Activated gamma-delta T cell (primary cell): Measurements from ENCODE around the gene DUS3L.
A peak's percentile ranks its signal among the peaks of the same experiment; 100 is the strongest.

ENCODE experiments used
- DNase-seq: peaks from one replicate; lab custom pipeline; 2025; lab: John Stamatoyannopoulos, UW

DUS3L gene

GRCh38 chr19:5821521-5822180, 30.7 kb upstream of the DUS3L start:
- DNase-seq: no peak

GRCh38 chr19:5820785-5821184, 29.8 kb upstream of the DUS3L start:
- no peak for DNase-seq

GRCh38 chr19:5818594-5818993, 27.6 kb upstream of the DUS3L start:
- no peak for DNase-seq

- no peak for DNase-seq
Observed at GRCh38 chr19:5817218-5817617, 26.3 kb upstream of the DUS3L start.

GRCh38 chr19:5814852-5815246, 23.9 kb upstream of the DUS3L start:
- no peak for DNase-seq

- DNase-seq: no peak
Observed at GRCh38 chr19:5814123-5814851, 23.3 kb upstream of the DUS3L start.

GRCh38 chr19:5811117-5811516, 20.2 kb upstream of the DUS3L start:
- no peak for DNase-seq

- DNase-seq: no peak
Observed at GRCh38 chr19:5809469-5809868, 18.5 kb upstream of the DUS3L start.

- DNase-seq: no peak
Observed at GRCh38 chr19:5809053-5809452, 18.1 kb upstream of the DUS3L start.

GRCh38 chr19:5808120-5808816, 17.3 kb upstream of the DUS3L start:
- no peak for DNase-seq

- no peak for DNase-seq
Observed at GRCh38 chr19:5806905-5807304, 15.9 kb upstream of the DUS3L start.

GRCh38 chr19:5806133-5806489, 15.1 kb upstream of the DUS3L start:
- no peak for DNase-seq

GRCh38 chr19:5805462-5806132, 14.6 kb upstream of the DUS3L start:
- no peak for DNase-seq

GRCh38 chr19:5804516-5805461, 13.8 kb upstream of the DUS3L start, which contains the start of gene NRTN:
Gene NRTN, plus strand, starts transcription at chr19:5805067. Its CDS starts 19,099 bp downstream, at chr19:5824166.
- DNase-seq: peak; percentile 34

GRCh38 chr19:5803752-5804515, 13.0 kb upstream of the DUS3L start:
- peak; percentile 82 for DNase-seq

GRCh38 chr19:5803441-5803751, 12.4 kb upstream of the DUS3L start:
- DNase-seq: no peak

- no peak for DNase-seq
Observed at GRCh38 chr19:5801796-5802619, 11.0 kb upstream of the DUS3L start.

GRCh38 chr19:5800361-5801270, 9.7 kb upstream of the DUS3L start:
- no peak for DNase-seq
